Aorta (tissue), 5 donors: ENCODE measurements around the gene LTO1. TPM values are rescaled to one million over a fixed set of nuclear protein-coding genes. Genes with fewer than 3 reads are reported as not detected.

Experiments used
- ATAC-seq: fragments of 200-7000 bp; cut with Tn5 transposase; one replicate; pipeline ENCODE4 v1.9.1; 2022; ENCODE audit warnings: moderate library complexity; ENCODE audit not compliant: low FRiP score
- DNase-seq, 2 donors: peaks; one replicate each; pipeline ENCODE4 v3.0.0-alpha.2; 2020
- H3K27ac ChIP-seq, 2 donors: one replicate each; pipeline ENCODE4 v1.5.1; 2013; ENCODE audit warnings: low read length in 2 of 2, mild to moderate bottlenecking in 2 of 2, moderate library complexity in 2 of 2, control low read depth in 1 of 2, inconsistent platforms in 1 of 2, low read depth in 1 of 2
- H3K27me3 ChIP-seq, 2 donors: one replicate each; pipeline ENCODE4 v1.6.1; 2013; ENCODE audit warnings: control low read depth in 1 of 2, low read length in 1 of 2, mild to moderate bottlenecking in 1 of 2, moderate library complexity in 1 of 2; ENCODE audit not compliant: insufficient read depth in 2 of 2, control insufficient read depth in 1 of 2
- H3K36me3 ChIP-seq, 2 donors: one replicate each; pipeline ENCODE4 v1.6.1; 2013; ENCODE audit warnings: control low read depth in 1 of 2, low read length in 1 of 2, mild to moderate bottlenecking in 1 of 2; ENCODE audit not compliant: insufficient read depth in 2 of 2, control insufficient read depth in 1 of 2
- H3K4me1 ChIP-seq, 2 donors: one replicate each; pipeline ENCODE4 v1.6.1; 2013; ENCODE audit warnings: low read length in 2 of 2, control low read depth in 1 of 2, mild to moderate bottlenecking in 1 of 2, moderate library complexity in 1 of 2; ENCODE audit not compliant: insufficient read depth in 2 of 2, control insufficient read depth in 1 of 2
- H3K4me3 ChIP-seq, 2 donors: one replicate each; pipeline ENCODE4 v1.5.1; 2013; ENCODE audit warnings: low read length in 2 of 2, control low read depth in 1 of 2, mild to moderate bottlenecking in 1 of 2
- H3K9me3 ChIP-seq: one replicate; pipeline ENCODE4 v1.6.1; 2013; ENCODE audit warnings: mild to moderate bottlenecking, low read length; ENCODE audit not compliant: control insufficient read depth
- WGBS, 2 donors: extraction: QIAGEN DNeasy Blood & Tissue Kit; methylation state at CpG; one replicate each; pipeline ENCODE4 v1.1.7; 2013; 5-methylcytosine and 5-hydroxymethylcytosine counted together
- intact Hi-C, 2 donors: fragments of 100-400 bp; cut with DNase I; formaldehyde crosslinking; loops; one replicate each; pipeline versions ENCODE4 v1.14.2 to v1.15.0; 2022
- polyA plus RNA-seq, 2 donors: library from polyadenylated mRNA; stranded (reverse); fragments of 200-250 nt; gene quantifications; one replicate each; pipeline ENCODE4 v1.2.3, GENCODE V29; 2013
- total RNA-seq, 2 donors: library from RNA; stranded (reverse); fragmentation: NEBNext Ultra II Directional; extraction: Animal tissue kit (Norgen Biotek cat#: 25700); gene quantifications; one replicate each; pipeline ENCODE4 v1.2.1, GENCODE V29; 2021
- donor health status: healthy with polysubstance abuse.
- donor health status: Bipolar disorder and iron deficiency.
- donor health status: DM: no; HTN: no; CAD: no.
- donor health status: DM: no; HTN: no; CAD: no.
- donor health status: DM: yes; HTN: yes; CAD: no.

LTO1 gene
- total and polyA plus RNA-seq, 4 donors, result 4.6 to 34.5 (median 26.6) TPM

- no peaks in the 10 kb centered on the region for H3K9me3 ChIP-seq
- 79% methylated on average over 28 of the region's 28 CpGs for WGBS, 2 donors
- H3K27me3 ChIP-seq, result no peaks in the 10 kb centered on the region
- H3K27ac ChIP-seq, result no peak overlapping the region
- H3K36me3 ChIP-seq, result no peaks in the 10 kb centered on the region
- H3K4me1 ChIP-seq, result no peaks in the 10 kb centered on the region
- ATAC-seq, result no peak
- no peak overlapping the region for H3K4me3 ChIP-seq
- DNase-seq, result no peak
- intact Hi-C loops, result no loop called here
These were observed 37.0 kb upstream of the LTO1 start for GRCh38 chr11:69711822-69712801.

GRCh38 chr11:69708736-69709401 is 33.7 kb upstream of the LTO1 start:
- DNase-seq, result no peak
- 74 to 75% methylated on average over 15 of the region's 15 CpGs for WGBS, 2 donors
- Histone ChIP-seq H3K27ac (no peak overlapping the region), H3K4me3 (no peak overlapping the region), H3K9me3 (no peaks in the 10 kb centered on the region), H3K27me3 (no peaks in the 10 kb centered on the region), H3K4me1 (no peaks in the 10 kb centered on the region), H3K36me3 (no peaks in the 10 kb centered on the region)
- ATAC-seq, result no peak
- intact Hi-C loops, result no loop called here

- Histone ChIP-seq H3K4me3 (no peak overlapping the region), H3K9me3 (no peaks in the 10 kb centered on the region), H3K27ac (no peak overlapping the region), H3K27me3 (no peaks in the 10 kb centered on the region), H3K36me3 (no peaks in the 10 kb centered on the region), H3K4me1 (no peaks in the 10 kb centered on the region)
- WGBS, 2 donors, result 47 to 48% methylated on average over 7 of the region's 7 CpGs
- no peak for DNase-seq
- intact Hi-C loops, result no loop called here
- no peak for ATAC-seq
These were observed 32.0 kb upstream of the LTO1 start for GRCh38 chr11:69707176-69707575.

- intact Hi-C loops, result no loop called here
- H3K27me3 ChIP-seq, result no peaks in the 10 kb centered on the region
- 66 to 72% methylated on average over 20 of the region's 20 CpGs for whole genome bisulfite sequencing, 2 donors
These were observed 31.0 kb upstream of the LTO1 start for GRCh38 chr11:69705901-69706787.

GRCh38 chr11:69705351-69705811 is 30.2 kb upstream of the LTO1 start:
- ATAC-seq (no peak), DNase-seq (no peak)
- Histone ChIP-seq H3K27me3 (no peaks in the 10 kb centered on the region), H3K27ac (no peak overlapping the region), H3K4me1 (no peaks in the 10 kb centered on the region), H3K36me3 (no peaks in the 10 kb centered on the region), H3K4me3 (no peak overlapping the region), H3K9me3 (no peaks in the 10 kb centered on the region)
- WGBS, 2 donors, result 43 to 45% methylated on average over 18 of the region's 18 CpGs
- intact Hi-C loops, result no loop called here

More at GRCh38 chr11:69705901-69706787, 31.0 kb upstream of the LTO1 start:
- Histone ChIP-seq H3K27ac (no peak overlapping the region), H3K4me1 (no peaks in the 10 kb centered on the region), H3K9me3 (no peaks in the 10 kb centered on the region), H3K36me3 (no peaks in the 10 kb centered on the region), H3K4me3 (no peak overlapping the region)
- ATAC-seq (no peak), DNase-seq (no peak)

GRCh38 chr11:69704508-69705253 is 29.5 kb upstream of the LTO1 start:
- intact Hi-C loops, result no loop called here
- ATAC-seq (no peak), DNase-seq (no peak)
- H3K27ac ChIP-seq, result no peak overlapping the region
- peak overlapping the region in 1 of 2 donors; percentile 1 for H3K4me3 ChIP-seq
- H3K27me3 ChIP-seq, result no peaks in the 10 kb centered on the region
- 4 to 5% methylated on average over 53 to 63 of the region's 63 CpGs for WGBS, 2 donors
- no peaks in the 10 kb centered on the region for H3K9me3 ChIP-seq
- no peaks in the 10 kb centered on the region for H3K36me3 ChIP-seq
- H3K4me1 ChIP-seq, result no peaks in the 10 kb centered on the region

GRCh38 chr11:69703768-69704507 is 28.8 kb upstream of the LTO1 start, which contains the start of gene FGF19:
Gene FGF19, minus strand, starts transcription at chr11:69704022. Its CDS starts 146 bp downstream, at chr11:69703876.
- no peak for ATAC-seq
- 1% methylated on average over 55 to 67 of the region's 67 CpGs for WGBS, 2 donors
- H3K4me3 ChIP-seq, result peak within 1 kb of the TSS in 1 of 2 donors; percentile 1

More at GRCh38 chr11:69703768-69704507, 28.8 kb upstream of the LTO1 start, which contains the start of gene FGF19:
- DNase-seq, result peak in 1 of 2 donors; percentile 75
- Histone ChIP-seq H3K27ac (no peak within 1 kb of the TSS), H3K27me3 (no peaks in the 10 kb centered on the region), H3K9me3 (no peaks in the 10 kb centered on the region), H3K36me3 (no peaks in the 10 kb centered on the region), H3K4me1 (no peaks in the 10 kb centered on the region)
- intact Hi-C loops, result no loop called here
